ENCODE results near the gene MTA3.
A peak's percentile ranks its signal among the peaks of the same experiment; 100 is the strongest.

GRCh38 chr2:42598656-42599055, 30.2 kb downstream of the MTA3 start:
- TF ChIP-seq POLR2A (IDR thresholded peaks at IDR 0.05), result no peak
- peak in 1 of 4 donors; percentile 4 for TF ChIP-seq CTCF (IDR thresholded peaks at IDR 0.05)
